Uterus (tissue), 2 donors: ENCODE data around the gene PDS5B.
"Not testable (repeated sequence)": the region's sequence is repeated elsewhere in the genome, so short reads cannot be mapped to it uniquely, and the experiment has no call there.

Experiments used
- CTCF ChIP-seq, 4 experiments: fragments of 200-600 bp in 2 of 4; fragments of 450-650 bp in 2 of 4; sonication (generic) in 2 of 4; IDR thresholded peaks; one replicate each; pipeline ENCODE4 v1.5.1; 2016 to 2019; ENCODE audit warnings: antibody characterized with exemption in 4 of 4, mild to moderate bottlenecking in 2 of 4, moderate library complexity in 1 of 4
- POLR2A ChIP-seq, 2 donors: fragments of 450-650 bp; IDR thresholded peaks; one replicate each; pipeline ENCODE4 v1.6.1; 2016; ENCODE audit warnings: antibody characterized with exemption in 2 of 2, mild to moderate bottlenecking in 1 of 2, moderate library complexity in 1 of 2

DNA sequence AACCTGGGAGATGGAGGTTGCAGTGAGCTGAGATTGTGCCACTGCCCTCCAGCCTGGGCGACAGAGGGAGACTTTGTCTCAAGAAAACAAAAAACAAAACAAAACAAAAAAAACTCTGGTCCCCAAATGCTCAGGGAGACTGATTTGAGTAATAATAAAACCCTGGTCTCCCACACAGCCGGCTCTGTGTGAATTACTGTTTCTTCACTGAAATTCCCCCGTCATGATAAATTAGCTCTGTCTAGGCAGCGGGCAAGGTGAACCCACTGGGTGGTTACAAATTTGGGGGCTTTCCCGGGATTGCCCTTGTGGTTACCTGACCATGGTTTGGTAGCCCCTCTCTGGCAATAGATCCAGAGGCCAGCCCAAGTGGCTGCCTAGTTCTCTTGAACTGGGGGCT is 240.1 kb downstream of the PDS5B start:
- TF ChIP-seq CTCF, POLR2A (IDR thresholded peaks at IDR 0.05): not testable (repeated sequence)
